Measurements from ENCODE around the gene PTPRR. TPM values are rescaled to one million over a fixed set of nuclear protein-coding genes. Genes with fewer than 3 reads are reported as not detected.

Gene PTPRR
- polyA plus RNA-seq, 1 of the 3 experiments (the other 2 are of a cell fraction), result 1.4 TPM

- Histone ChIP-seq H3K4me2 (peak overlapping the region; percentile 64; the same call in 1 of the 2 replicates), H2AFZ (ENCODE audit: low read depth) (peak overlapping the region; percentile 71; the same call in 1 of the 2 replicates), H3K9ac (peak overlapping the region; percentile 69)
Measured at GRCh38 chr12:70644861-70645260, 275.7 kb downstream of the PTPRR start.

GRCh38 chr12:70643939-70644338, 276.6 kb downstream of the PTPRR start:
- ChIA-PET POLR2A (no interaction called here), CTCF (interaction anchor here (1.2 kb wide), 1 partner anchor 25 kb away, joined by 3 read pairs; no protein-coding TSS in a partner anchor)
- Histone ChIP-seq H3K4me1 (ENCODE audit: control insufficient read depth in 1 of 2, insufficient read depth in 2 of 2, low read depth in 1 of 2, low read length in 1 of 2) (peaks cover 0 to 35% of the 10 kb centered on the region in 2 experiments; a peak in 3 of 4 replicates), H3K36me3 (replicated peaks in 1 of 2; ENCODE audit: control insufficient read depth in 1 of 2, insufficient read depth in 2 of 2, low read length in 1 of 2) (no peaks in the 10 kb centered on the region), H3K9me3 (no peaks in the 10 kb centered on the region), H3F3A (replicated peaks; ENCODE audit: insufficient read depth) (peaks cover 38% of the 10 kb centered on the region), H4K20me1 (ENCODE audit: insufficient read depth) (no peaks in the 10 kb centered on the region), H3K4me3 (ENCODE audit: low read depth in 2 of 2, low read length in 1 of 2) (no peak overlapping the region), H2AFZ (ENCODE audit: low read depth) (no peak overlapping the region), H3K9ac (no peak overlapping the region), H3K27ac (ENCODE audit: low read depth in 2 of 2, low read length in 1 of 2) (peak overlapping the region in 1 of 2 experiments; percentile 98; a peak in 1 of 4 replicates), H3K4me2 (no peak overlapping the region), H3K79me2 (ENCODE audit: insufficient read depth) (no peaks in the 10 kb centered on the region), H3K9me2 (no peaks in the 10 kb centered on the region), H3K27me3 (ENCODE audit: insufficient read depth) (no peaks in the 10 kb centered on the region)
- DNase-seq, result no peak
- 77% methylated on average over 3 of the region's 3 CpGs for WGBS (ENCODE audit: low lambda C conversion rate)
- no peak for TF ChIP-seq JUND (IDR thresholded peaks at IDR 0.05)
- TF ChIP-seq ZBTB33 (IDR thresholded peaks at IDR 0.05; ENCODE audit: borderline replicate concordance, low read depth), result no peak
- TF ChIP-seq FOSL2 (IDR thresholded peaks at IDR 0.05; ENCODE audit: borderline replicate concordance, low read depth), result no peak
- no peak for TF ChIP-seq POLR2AphosphoS5 (IDR thresholded peaks at IDR 0.05; ENCODE audit: low read depth, low read length)
- TF ChIP-seq CHD2 (IDR thresholded peaks at IDR 0.05; ENCODE audit: low read length, partially characterized antibody), result no peak
- no peak for TF ChIP-seq FOXJ3 (CRISPR knock-in tag; IDR thresholded peaks at IDR 0.05)
- TF ChIP-seq MAX (IDR thresholded peaks at IDR 0.05; ENCODE audit: low read depth), result no peak
- TF ChIP-seq FOXM1 (IDR thresholded peaks at IDR 0.05; ENCODE audit: low read depth), result no peak
- no peak for TF ChIP-seq SMC3 (IDR thresholded peaks at IDR 0.05; ENCODE audit: low read depth, low read length)
- no peak for TF ChIP-seq RXRA (IDR thresholded peaks at IDR 0.05; ENCODE audit: borderline replicate concordance, low read depth)
- no peak for TF ChIP-seq EZH2phosphoT487 (IDR thresholded peaks at IDR 0.05; ENCODE audit: borderline replicate concordance, low read depth)
- no peak for TF ChIP-seq GABPA (IDR thresholded peaks at IDR 0.05; ENCODE audit: low read depth)
- TF ChIP-seq GATA2 (CRISPR knock-in tag; IDR thresholded peaks at IDR 0.05), result no peak

More at GRCh38 chr12:70644861-70645260, 275.7 kb downstream of the PTPRR start:
- peaks cover 0 to 42% of the 10 kb centered on the region in 2 experiments; a peak in 3 of 4 replicates for H3K4me1 ChIP-seq (ENCODE audit: control insufficient read depth in 1 of 2, insufficient read depth in 2 of 2, low read depth in 1 of 2, low read length in 1 of 2)
- no peaks in the 10 kb centered on the region for H3K79me2 ChIP-seq (ENCODE audit: insufficient read depth)
- peak overlapping the region; percentile 88 to 98 for H3K27ac ChIP-seq (ENCODE audit: low read depth in 2 of 2, low read length in 1 of 2)
- TF ChIP-seq CTCF (IDR thresholded peaks at IDR 0.05) (no peak), PBX3 (IDR thresholded peaks at IDR 0.05) (no peak), FOSL2 (IDR thresholded peaks at IDR 0.05; ENCODE audit: borderline replicate concordance, low read depth) (0 out of 2 replicates have a peak, but pooled peaks have one; percentile 1), EP300 (IDR thresholded peaks at IDR 0.05; ENCODE audit: borderline replicate concordance in 1 of 2, low read depth in 1 of 2, low read length in 1 of 2) (no peak), TAF1 (IDR thresholded peaks at IDR 0.05; ENCODE audit: borderline replicate concordance, low read depth, low read length) (no peak)
- H3K9me3 ChIP-seq, result no peaks in the 10 kb centered on the region
- no peaks in the 10 kb centered on the region for H3K36me3 ChIP-seq (replicated peaks in 1 of 2; ENCODE audit: control insufficient read depth in 1 of 2, insufficient read depth in 2 of 2, low read length in 1 of 2)
- ChIA-PET CTCF (interaction anchor here (0.6 kb wide), 1 partner anchor 31 kb away, joined by 3 read pairs; no protein-coding TSS in a partner anchor), POLR2A (no interaction called here)
- H3K4me3 ChIP-seq (ENCODE audit: low read depth in 2 of 2, low read length in 1 of 2), result no peak overlapping the region
- no peaks in the 10 kb centered on the region for H3K27me3 ChIP-seq (ENCODE audit: insufficient read depth)
- no peaks in the 10 kb centered on the region for H4K20me1 ChIP-seq (ENCODE audit: insufficient read depth)
- H3F3A ChIP-seq (replicated peaks; ENCODE audit: insufficient read depth), result peaks cover 42% of the 10 kb centered on the region
- no peaks in the 10 kb centered on the region for H3K9me2 ChIP-seq
- WGBS (ENCODE audit: low lambda C conversion rate), result 55% methylated on average over 2 of the region's 2 CpGs
- no peak for DNase-seq
